Measurements from ENCODE around the gene OSTN.

The OSTN gene

GRCh38 chr3:191198932-191199331 lies at the start of gene OSTN:
OSTN (plus strand) TSS chr3:191199241; CDS start chr3:191212533, 13,292 bp downstream.
- DNase-seq (ENCODE audit: low read depth) = no peak
- TF ChIP-seq CTCF (IDR thresholded peaks at IDR 0.05; ENCODE audit: insufficient read depth, low read depth, low read length, missing control alignments) = no peak
- no peak within 1 kb of the TSS for H3K4me3 ChIP-seq (ENCODE audit: low read length)

- no peak for DNase-seq (ENCODE audit: low read depth)
- no peak overlapping the region for H3K4me3 ChIP-seq (ENCODE audit: low read length)
- TF ChIP-seq CTCF (IDR thresholded peaks at IDR 0.05; ENCODE audit: insufficient read depth, low read depth, low read length, missing control alignments) = no peak
These were observed 47.4 kb upstream of the OSTN start for GRCh38 chr3:191151653-191152052.

- TF ChIP-seq CTCF (IDR thresholded peaks at IDR 0.05; ENCODE audit: insufficient read depth, low read depth, low read length, missing control alignments) = no peak
- H3K4me3 ChIP-seq (ENCODE audit: low read length) = no peak overlapping the region
- no peak for DNase-seq (ENCODE audit: low read depth)
These were observed 44.2 kb upstream of the OSTN start for GRCh38 chr3:191154827-191155226.

GRCh38 chr3:191158247-191158646 lies 40.8 kb upstream of the OSTN start:
- H3K4me3 ChIP-seq (ENCODE audit: low read length) = no peak overlapping the region
- TF ChIP-seq CTCF (IDR thresholded peaks at IDR 0.05; ENCODE audit: insufficient read depth, low read depth, low read length, missing control alignments) = no peak
- DNase-seq (ENCODE audit: low read depth) = no peak

GRCh38 chr3:191158815-191159214 lies 40.2 kb upstream of the OSTN start:
- no peak overlapping the region for H3K4me3 ChIP-seq (ENCODE audit: low read length)
- no peak for TF ChIP-seq CTCF (IDR thresholded peaks at IDR 0.05; ENCODE audit: insufficient read depth, low read depth, low read length, missing control alignments)
- DNase-seq (ENCODE audit: low read depth) = no peak

- H3K4me3 ChIP-seq (ENCODE audit: low read length) = no peak overlapping the region
- TF ChIP-seq CTCF (IDR thresholded peaks at IDR 0.05; ENCODE audit: insufficient read depth, low read depth, low read length, missing control alignments) = no peak
- DNase-seq (ENCODE audit: low read depth) = no peak
These were observed 33.2 kb upstream of the OSTN start for GRCh38 chr3:191165802-191166201.

GRCh38 chr3:191166368-191166767 lies 32.7 kb upstream of the OSTN start:
- no peak for TF ChIP-seq CTCF (IDR thresholded peaks at IDR 0.05; ENCODE audit: insufficient read depth, low read depth, low read length, missing control alignments)
- DNase-seq (ENCODE audit: low read depth) = no peak
- no peak overlapping the region for H3K4me3 ChIP-seq (ENCODE audit: low read length)
